Measurements from ENCODE around the gene CLEC16A.

CLEC16A gene

GRCh38 chr16:11016524-11016988 is 72.2 kb downstream of the CLEC16A start:
- no CpG with 5 or more reads among the region's 3 CpGs for WGBS (ENCODE audit: insufficient coverage, insufficient read length)

DNA sequence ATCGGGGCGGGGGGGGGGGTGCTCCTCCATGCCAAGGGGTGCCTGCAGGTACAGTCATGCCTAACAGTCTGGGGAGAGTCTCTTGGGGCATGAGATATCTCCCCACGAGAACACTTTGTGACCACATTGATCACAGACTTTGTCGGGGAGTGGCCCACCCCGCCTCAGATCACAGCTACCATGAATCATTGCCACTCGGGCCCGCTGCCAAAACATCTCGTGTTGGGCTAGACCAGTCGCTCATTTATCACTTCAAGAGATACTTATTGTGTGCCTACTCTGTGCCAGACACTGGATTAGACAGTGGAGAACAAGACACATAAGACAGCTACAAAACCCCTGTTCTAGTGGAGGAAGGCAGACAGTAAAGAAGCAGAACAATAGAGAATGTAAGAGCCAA is 72.6 kb downstream of the CLEC16A start:
- WGBS (ENCODE audit: insufficient coverage, insufficient read length) = no CpG with 5 or more reads among the region's 9 CpGs
- Histone ChIP-seq H3K9me3 (ENCODE audit: control insufficient read depth, insufficient read depth, low read length) (no peaks in the 10 kb centered on the region), H3K27me3 (ENCODE audit: control insufficient read depth, insufficient read depth, low read length) (no peaks in the 10 kb centered on the region), H3K4me3 (ENCODE audit: low read length) (no peak overlapping the region), H3K4me1 (ENCODE audit: control insufficient read depth, insufficient read depth, low read length) (no peaks in the 10 kb centered on the region), H3K36me3 (ENCODE audit: control insufficient read depth, insufficient read depth, low read length) (no peaks in the 10 kb centered on the region), H3K27ac (ENCODE audit: low read length) (no peak overlapping the region)
- DNase-seq (ENCODE audit: low read depth, low spot score) = no peak

More at GRCh38 chr16:11016524-11016988, 72.2 kb downstream of the CLEC16A start:
- Histone ChIP-seq H3K27ac (ENCODE audit: low read length) (no peak overlapping the region), H3K4me3 (ENCODE audit: low read length) (no peak overlapping the region), H3K4me1 (ENCODE audit: control insufficient read depth, insufficient read depth, low read length) (no peaks in the 10 kb centered on the region), H3K9me3 (ENCODE audit: control insufficient read depth, insufficient read depth, low read length) (no peaks in the 10 kb centered on the region), H3K36me3 (ENCODE audit: control insufficient read depth, insufficient read depth, low read length) (no peaks in the 10 kb centered on the region), H3K27me3 (ENCODE audit: control insufficient read depth, insufficient read depth, low read length) (no peaks in the 10 kb centered on the region)
- DNase-seq (ENCODE audit: low read depth, low spot score) = no peak

DNA sequence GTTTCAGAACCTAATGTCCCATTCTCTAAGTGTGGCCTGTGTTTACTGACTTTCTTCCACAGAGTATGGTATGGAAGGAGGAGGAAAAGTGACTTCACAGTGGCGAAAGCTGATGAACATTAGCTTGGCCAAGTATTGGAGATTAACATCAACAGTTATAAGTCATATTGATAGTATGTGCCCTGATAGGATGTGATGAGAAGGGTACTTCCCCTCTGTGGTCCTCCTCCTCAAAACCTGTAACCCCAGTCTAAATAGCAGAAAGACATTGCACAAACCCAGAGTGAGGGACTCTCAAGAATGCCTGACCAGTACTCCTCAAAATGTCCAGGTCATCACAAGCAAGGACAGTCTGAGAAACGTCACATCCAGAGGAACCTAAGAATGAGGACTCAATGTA is 73.1 kb downstream of the CLEC16A start:
- Histone ChIP-seq H3K27ac (ENCODE audit: low read length) (no peak overlapping the region), H3K4me3 (ENCODE audit: low read length) (no peak overlapping the region), H3K9me3 (ENCODE audit: control insufficient read depth, insufficient read depth, low read length) (no peaks in the 10 kb centered on the region), H3K4me1 (ENCODE audit: control insufficient read depth, insufficient read depth, low read length) (no peaks in the 10 kb centered on the region), H3K36me3 (ENCODE audit: control insufficient read depth, insufficient read depth, low read length) (no peaks in the 10 kb centered on the region), H3K27me3 (ENCODE audit: control insufficient read depth, insufficient read depth, low read length) (no peaks in the 10 kb centered on the region)
- no CpG with 5 or more reads among the region's 2 CpGs for WGBS (ENCODE audit: insufficient coverage, insufficient read length)
- no peak for DNase-seq (ENCODE audit: low read depth, low spot score)

- H3K36me3 ChIP-seq (ENCODE audit: control insufficient read depth, insufficient read depth, low read length) = no peaks in the 10 kb centered on the region
- no CpG with 5 or more reads among the region's 4 CpGs for WGBS (ENCODE audit: insufficient coverage, insufficient read length)
- no peaks in the 10 kb centered on the region for H3K4me1 ChIP-seq (ENCODE audit: control insufficient read depth, insufficient read depth, low read length)
- DNase-seq (ENCODE audit: low read depth, low spot score) = no peak
- H3K4me3 ChIP-seq (ENCODE audit: low read length) = no peak overlapping the region
- H3K27ac ChIP-seq (ENCODE audit: low read length) = no peak overlapping the region
- H3K27me3 ChIP-seq (ENCODE audit: control insufficient read depth, insufficient read depth, low read length) = no peaks in the 10 kb centered on the region
- no peaks in the 10 kb centered on the region for H3K9me3 ChIP-seq (ENCODE audit: control insufficient read depth, insufficient read depth, low read length)
Observed at GRCh38 chr16:11020388-11020787, 76.0 kb downstream of the CLEC16A start.

DNA sequence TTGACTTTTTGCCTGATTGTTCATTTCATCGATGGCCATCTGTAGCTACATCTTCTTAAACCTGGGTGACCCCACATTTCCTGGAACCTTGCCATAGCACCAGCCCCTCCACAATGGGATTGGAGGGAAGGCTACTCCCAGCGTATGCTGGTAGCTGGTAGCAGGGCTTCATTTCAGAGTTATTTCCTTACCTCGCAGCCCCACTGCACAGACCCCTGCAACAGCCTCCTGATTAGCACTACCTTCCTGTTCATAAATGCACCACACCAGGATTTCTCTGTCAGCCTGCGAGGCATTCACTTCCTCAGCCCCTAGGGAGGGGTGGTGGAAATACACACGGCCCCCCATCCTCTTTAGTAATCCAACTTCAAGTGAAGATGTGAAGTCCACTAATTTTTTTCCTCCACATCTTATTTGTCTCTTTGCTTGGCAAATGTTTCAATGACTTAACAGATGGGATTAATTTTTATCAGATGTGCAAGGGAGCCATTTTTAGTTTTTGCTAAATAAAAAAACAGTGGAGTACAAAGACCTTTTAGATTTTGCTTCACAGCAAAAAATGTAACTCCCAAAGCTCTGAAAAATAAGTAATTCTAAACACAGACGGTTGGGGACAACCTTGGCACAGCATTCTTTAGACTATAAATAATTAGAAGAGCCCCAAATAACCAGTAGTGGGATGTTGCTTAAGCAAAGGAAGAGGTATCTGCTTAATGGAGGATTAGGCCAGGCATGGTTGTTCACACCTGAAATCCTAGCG is 76.6 kb downstream of the CLEC16A start:
- Histone ChIP-seq H3K27ac (ENCODE audit: low read length) (no peak overlapping the region), H3K36me3 (ENCODE audit: control insufficient read depth, insufficient read depth, low read length) (no peaks in the 10 kb centered on the region), H3K4me1 (ENCODE audit: control insufficient read depth, insufficient read depth, low read length) (no peaks in the 10 kb centered on the region), H3K27me3 (ENCODE audit: control insufficient read depth, insufficient read depth, low read length) (no peaks in the 10 kb centered on the region), H3K9me3 (ENCODE audit: control insufficient read depth, insufficient read depth, low read length) (no peaks in the 10 kb centered on the region), H3K4me3 (ENCODE audit: low read length) (no peak overlapping the region)
- WGBS (ENCODE audit: insufficient coverage, insufficient read length) = no CpG with 5 or more reads among the region's 7 CpGs
- DNase-seq (ENCODE audit: low read depth, low spot score) = no peak

DNA sequence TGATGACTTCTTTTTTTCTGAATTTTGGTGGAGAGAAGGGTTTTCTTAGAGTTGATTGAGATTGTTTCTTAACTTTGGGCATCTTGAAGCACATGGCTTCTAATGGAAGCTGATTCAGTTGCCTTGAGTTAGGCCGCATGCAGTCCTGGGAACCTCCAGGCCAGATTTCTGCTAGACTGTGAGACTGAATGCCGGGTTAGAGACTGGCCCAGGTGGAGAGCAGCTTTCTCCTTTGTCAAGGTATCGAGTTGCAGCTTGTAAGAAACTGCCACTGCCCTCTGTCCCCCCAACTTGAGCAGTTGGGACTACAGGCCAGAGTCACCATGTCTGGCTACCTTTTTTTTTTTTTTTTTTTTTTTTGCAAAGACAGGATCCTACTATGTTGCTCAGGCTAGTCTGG is 77.6 kb downstream of the CLEC16A start:
- DNase-seq (ENCODE audit: low read depth, low spot score) = no peak
- H3K9me3 ChIP-seq (ENCODE audit: control insufficient read depth, insufficient read depth, low read length) = no peaks in the 10 kb centered on the region
- no peaks in the 10 kb centered on the region for H3K36me3 ChIP-seq (ENCODE audit: control insufficient read depth, insufficient read depth, low read length)
- no peaks in the 10 kb centered on the region for H3K27me3 ChIP-seq (ENCODE audit: control insufficient read depth, insufficient read depth, low read length)
- H3K27ac ChIP-seq (ENCODE audit: low read length) = no peak overlapping the region
- H3K4me3 ChIP-seq (ENCODE audit: low read length) = no peak overlapping the region
- H3K4me1 ChIP-seq (ENCODE audit: control insufficient read depth, insufficient read depth, low read length) = no peaks in the 10 kb centered on the region
- WGBS (ENCODE audit: insufficient coverage, insufficient read length) = no CpG with 5 or more reads among the region's 3 CpGs

GRCh38 chr16:11023262-11024039 is 79.1 kb downstream of the CLEC16A start:
- H3K4me3 ChIP-seq (ENCODE audit: low read length) = no peak overlapping the region
- H3K36me3 ChIP-seq (ENCODE audit: control insufficient read depth, insufficient read depth, low read length) = no peaks in the 10 kb centered on the region
- H3K9me3 ChIP-seq (ENCODE audit: control insufficient read depth, insufficient read depth, low read length) = no peaks in the 10 kb centered on the region
- no peaks in the 10 kb centered on the region for H3K4me1 ChIP-seq (ENCODE audit: control insufficient read depth, insufficient read depth, low read length)
- no peak for DNase-seq (ENCODE audit: low read depth, low spot score)
- H3K27ac ChIP-seq (ENCODE audit: low read length) = no peak overlapping the region
- no peaks in the 10 kb centered on the region for H3K27me3 ChIP-seq (ENCODE audit: control insufficient read depth, insufficient read depth, low read length)
- no CpG with 5 or more reads among the region's 3 CpGs for WGBS (ENCODE audit: insufficient coverage, insufficient read length)

- H3K4me1 ChIP-seq (ENCODE audit: control insufficient read depth, insufficient read depth, low read length) = no peaks in the 10 kb centered on the region
- H3K4me3 ChIP-seq (ENCODE audit: low read length) = no peak overlapping the region
- H3K9me3 ChIP-seq (ENCODE audit: control insufficient read depth, insufficient read depth, low read length) = no peaks in the 10 kb centered on the region
- no peaks in the 10 kb centered on the region for H3K36me3 ChIP-seq (ENCODE audit: control insufficient read depth, insufficient read depth, low read length)
- no peaks in the 10 kb centered on the region for H3K27me3 ChIP-seq (ENCODE audit: control insufficient read depth, insufficient read depth, low read length)
- no peak overlapping the region for H3K27ac ChIP-seq (ENCODE audit: low read length)
- WGBS (ENCODE audit: insufficient coverage, insufficient read length) = no CpG with 5 or more reads among the region's 9 CpGs
- DNase-seq (ENCODE audit: low read depth, low spot score) = no peak
Observed at GRCh38 chr16:11024333-11025053, 80.1 kb downstream of the CLEC16A start.

- WGBS (ENCODE audit: insufficient coverage, insufficient read length) = no CpG with 5 or more reads among the region's 3 CpGs
Observed at GRCh38 chr16:11025120-11025531, 80.8 kb downstream of the CLEC16A start.

GRCh38 chr16:11029948-11030347 is 85.6 kb downstream of the CLEC16A start:
- no peak overlapping the region for H3K27ac ChIP-seq (ENCODE audit: low read length)
- DNase-seq (ENCODE audit: low read depth, low spot score) = no peak
- no peaks in the 10 kb centered on the region for H3K27me3 ChIP-seq (ENCODE audit: control insufficient read depth, insufficient read depth, low read length)
- H3K36me3 ChIP-seq (ENCODE audit: control insufficient read depth, insufficient read depth, low read length) = no peaks in the 10 kb centered on the region
- H3K4me3 ChIP-seq (ENCODE audit: low read length) = no peak overlapping the region
- H3K9me3 ChIP-seq (ENCODE audit: control insufficient read depth, insufficient read depth, low read length) = no peaks in the 10 kb centered on the region
- peaks cover 2% of the 10 kb centered on the region; the same call in 1 of the 2 replicates for H3K4me1 ChIP-seq (ENCODE audit: control insufficient read depth, insufficient read depth, low read length)

More at GRCh38 chr16:11025120-11025531, 80.8 kb downstream of the CLEC16A start:
- H3K36me3 ChIP-seq (ENCODE audit: control insufficient read depth, insufficient read depth, low read length) = no peaks in the 10 kb centered on the region
- H3K27me3 ChIP-seq (ENCODE audit: control insufficient read depth, insufficient read depth, low read length) = no peaks in the 10 kb centered on the region
- H3K27ac ChIP-seq (ENCODE audit: low read length) = no peak overlapping the region
- H3K9me3 ChIP-seq (ENCODE audit: control insufficient read depth, insufficient read depth, low read length) = no peaks in the 10 kb centered on the region
- DNase-seq (ENCODE audit: low read depth, low spot score) = no peak
- no peaks in the 10 kb centered on the region for H3K4me1 ChIP-seq (ENCODE audit: control insufficient read depth, insufficient read depth, low read length)
- no peak overlapping the region for H3K4me3 ChIP-seq (ENCODE audit: low read length)
